SK-N-SH treated with all-trans-retinoic acid at 6 μM for 48 hours (cell line): ENCODE measurements around the gene FXYD6.

Experiments
- ATAC-seq: fragments of 200-7000 bp; cut with Tn5 transposase; 3 replicates; pipeline ENCODE4 v1.9.1; 2020; ENCODE audit warnings: mild to moderate bottlenecking, moderate library complexity
- ARNTL ChIP-seq: fragments of 450-650 bp; formaldehyde crosslinking; IDR thresholded peaks from 2 replicates; pipeline ENCODE4 v1.5.0; 2020; ENCODE audit warnings: low read depth, mild to moderate bottlenecking, moderate library complexity, borderline replicate concordance
- BACH2 ChIP-seq: fragments of 250-450 bp; sonication (Bioruptor Pico); IDR thresholded peaks from 2 replicates; pipeline ENCODE4 v1.9.0; 2021; ENCODE audit warnings: mild to moderate bottlenecking, borderline replicate concordance
- CREB5 ChIP-seq: fragments of 250-450 bp; sonication (Bioruptor Pico); IDR thresholded peaks from 2 replicates; pipeline ENCODE4 v1.5.1; 2020; ENCODE audit warnings: low read depth, mild to moderate bottlenecking, moderate library complexity
- CSDC2 ChIP-seq: fragments of 250-450 bp; sonication (Bioruptor Pico); IDR thresholded peaks from 2 replicates; pipeline ENCODE4 v1.5.0; 2020; ENCODE audit warnings: mild to moderate bottlenecking, moderate library complexity
- ESRRG ChIP-seq: fragments of 250-450 bp; sonication (Bioruptor Pico); IDR thresholded peaks from 2 replicates; pipeline ENCODE4 v1.6.1; 2021; ENCODE audit warnings: mild to moderate bottlenecking
- GLIS3 ChIP-seq: fragments of 250-450 bp; sonication (Bioruptor Pico); IDR thresholded peaks from 2 replicates; pipeline ENCODE4 v1.5.0; 2020; ENCODE audit warnings: mild to moderate bottlenecking, moderate library complexity
- OSR1 ChIP-seq: fragments of 250-450 bp; sonication (Bioruptor Pico); IDR thresholded peaks from 2 replicates; pipeline ENCODE4 v1.8.0; 2022; ENCODE audit warnings: moderate library complexity, mild to moderate bottlenecking, inconsistent platforms
- PATZ1 ChIP-seq: fragments of 250-450 bp; sonication (Bioruptor Pico); IDR thresholded peaks from 2 replicates; pipeline ENCODE4 v1.8.0; 2020; ENCODE audit warnings: mild to moderate bottlenecking, moderate library complexity, borderline replicate concordance
- POU6F1 ChIP-seq: fragments of 250-450 bp; sonication (Bioruptor Pico); IDR thresholded peaks from 2 replicates; pipeline ENCODE4 v1.8.0; 2021; ENCODE audit warnings: low read depth, mild to moderate bottlenecking, moderate library complexity, borderline replicate concordance
- PPARA ChIP-seq: fragments of 250-450 bp; sonication (Bioruptor Pico); IDR thresholded peaks from 2 replicates; pipeline ENCODE4 v1.5.0; 2020; ENCODE audit warnings: mild to moderate bottlenecking, borderline replicate concordance
- RARB ChIP-seq: fragments of 250-450 bp; sonication (Bioruptor Pico); IDR thresholded peaks from 2 replicates; pipeline ENCODE4 v1.8.0; 2021; ENCODE audit warnings: mild to moderate bottlenecking, moderate library complexity
- SNAI2 ChIP-seq: fragments of 250-450 bp; sonication (Bioruptor Pico); IDR thresholded peaks from 2 replicates; pipeline ENCODE4 v1.5.0; 2020; ENCODE audit warnings: mild to moderate bottlenecking, moderate library complexity
- TOX ChIP-seq: fragments of 250-450 bp; sonication (Bioruptor Pico); IDR thresholded peaks from 2 replicates; pipeline ENCODE4 v1.8.0; 2021; ENCODE audit warnings: mild to moderate bottlenecking, moderate library complexity, borderline replicate concordance
- ZFP3 ChIP-seq: fragments of 250-450 bp; sonication (Bioruptor Pico); IDR thresholded peaks from 2 replicates; pipeline ENCODE4 v1.5.0; 2020; ENCODE audit warnings: mild to moderate bottlenecking, moderate library complexity
- ZFP30 ChIP-seq: fragments of 450-650 bp; formaldehyde crosslinking; IDR thresholded peaks from 2 replicates; pipeline ENCODE4 v1.5.0; 2022; ENCODE audit warnings: mild to moderate bottlenecking, moderate library complexity
- ZNF565 ChIP-seq: fragments of 450-650 bp; formaldehyde crosslinking; conservative IDR thresholded peaks from 2 replicates; pipeline ENCODE4 v1.5.0; 2020; ENCODE audit warnings: low read depth, mild to moderate bottlenecking, moderate library complexity
- ZNF70 ChIP-seq: fragments of 450-650 bp; formaldehyde crosslinking; IDR thresholded peaks from 2 replicates; pipeline ENCODE4 v1.5.0; 2020; ENCODE audit warnings: mild to moderate bottlenecking, moderate library complexity
- TF ChIP-seq, protein P1 (sequence below): fragments of 250-450 bp; sonication (Bioruptor Pico); IDR thresholded peaks from 2 replicates; pipeline ENCODE4 v1.5.0; 2020; ENCODE audit warnings: mild to moderate bottlenecking, moderate library complexity
- TF ChIP-seq, protein P2 (sequence below): fragments of 250-450 bp; sonication (Bioruptor Pico); IDR thresholded peaks from 2 replicates; pipeline ENCODE4 v1.5.1; 2021; ENCODE audit warnings: mild to moderate bottlenecking, moderate library complexity

The FXYD6 gene

GRCh38 chr11:117832511-117832910, 43.9 kb downstream of the FXYD6 start:
- ATAC-seq, result no peak
- no peak for TF ChIP-seq GLIS3
- TF ChIP-seq ZNF70 (CRISPR knock-in tag), result no peak
- no peak for TF ChIP-seq PPARA (CRISPR knock-in tag)
- TF ChIP-seq CREB5, result no peak
- TF ChIP-seq CSDC2, result no peak
- TF ChIP-seq ZFP30, result no peak
- no peak for TF ChIP-seq ZFP3 (CRISPR knock-in tag)
- TF ChIP-seq TOX, result no peak
- no peak for TF ChIP-seq POU6F1 (CRISPR knock-in tag)
- TF ChIP-seq BACH2 (CRISPR knock-in tag), result no peak
- TF ChIP-seq, protein P1, sequence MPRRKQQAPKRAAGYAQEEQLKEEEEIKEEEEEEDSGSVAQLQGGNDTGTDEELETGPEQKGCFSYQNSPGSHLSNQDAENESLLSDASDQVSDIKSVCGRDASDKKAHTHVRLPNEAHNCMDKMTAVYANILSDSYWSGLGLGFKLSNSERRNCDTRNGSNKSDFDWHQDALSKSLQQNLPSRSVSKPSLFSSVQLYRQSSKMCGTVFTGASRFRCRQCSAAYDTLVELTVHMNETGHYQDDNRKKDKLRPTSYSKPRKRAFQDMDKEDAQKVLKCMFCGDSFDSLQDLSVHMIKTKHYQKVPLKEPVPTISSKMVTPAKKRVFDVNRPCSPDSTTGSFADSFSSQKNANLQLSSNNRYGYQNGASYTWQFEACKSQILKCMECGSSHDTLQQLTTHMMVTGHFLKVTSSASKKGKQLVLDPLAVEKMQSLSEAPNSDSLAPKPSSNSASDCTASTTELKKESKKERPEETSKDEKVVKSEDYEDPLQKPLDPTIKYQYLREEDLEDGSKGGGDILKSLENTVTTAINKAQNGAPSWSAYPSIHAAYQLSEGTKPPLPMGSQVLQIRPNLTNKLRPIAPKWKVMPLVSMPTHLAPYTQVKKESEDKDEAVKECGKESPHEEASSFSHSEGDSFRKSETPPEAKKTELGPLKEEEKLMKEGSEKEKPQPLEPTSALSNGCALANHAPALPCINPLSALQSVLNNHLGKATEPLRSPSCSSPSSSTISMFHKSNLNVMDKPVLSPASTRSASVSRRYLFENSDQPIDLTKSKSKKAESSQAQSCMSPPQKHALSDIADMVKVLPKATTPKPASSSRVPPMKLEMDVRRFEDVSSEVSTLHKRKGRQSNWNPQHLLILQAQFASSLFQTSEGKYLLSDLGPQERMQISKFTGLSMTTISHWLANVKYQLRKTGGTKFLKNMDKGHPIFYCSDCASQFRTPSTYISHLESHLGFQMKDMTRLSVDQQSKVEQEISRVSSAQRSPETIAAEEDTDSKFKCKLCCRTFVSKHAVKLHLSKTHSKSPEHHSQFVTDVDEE (CRISPR knock-in tag), result no peak

- TF ChIP-seq GLIS3, result no peak
- TF ChIP-seq, protein P1 (CRISPR knock-in tag), result no peak
- TF ChIP-seq BACH2 (CRISPR knock-in tag), result no peak
- TF ChIP-seq RARB, result no peak
- no peak for TF ChIP-seq ZNF70 (CRISPR knock-in tag)
- TF ChIP-seq ZFP3 (CRISPR knock-in tag), result no peak
- no peak for TF ChIP-seq CSDC2
- no peak for TF ChIP-seq CREB5
- no peak for TF ChIP-seq PATZ1 (CRISPR knock-in tag)
- ATAC-seq, result no peak
Measured at GRCh38 chr11:117831661-117832415, 44.6 kb downstream of the FXYD6 start.

DNA sequence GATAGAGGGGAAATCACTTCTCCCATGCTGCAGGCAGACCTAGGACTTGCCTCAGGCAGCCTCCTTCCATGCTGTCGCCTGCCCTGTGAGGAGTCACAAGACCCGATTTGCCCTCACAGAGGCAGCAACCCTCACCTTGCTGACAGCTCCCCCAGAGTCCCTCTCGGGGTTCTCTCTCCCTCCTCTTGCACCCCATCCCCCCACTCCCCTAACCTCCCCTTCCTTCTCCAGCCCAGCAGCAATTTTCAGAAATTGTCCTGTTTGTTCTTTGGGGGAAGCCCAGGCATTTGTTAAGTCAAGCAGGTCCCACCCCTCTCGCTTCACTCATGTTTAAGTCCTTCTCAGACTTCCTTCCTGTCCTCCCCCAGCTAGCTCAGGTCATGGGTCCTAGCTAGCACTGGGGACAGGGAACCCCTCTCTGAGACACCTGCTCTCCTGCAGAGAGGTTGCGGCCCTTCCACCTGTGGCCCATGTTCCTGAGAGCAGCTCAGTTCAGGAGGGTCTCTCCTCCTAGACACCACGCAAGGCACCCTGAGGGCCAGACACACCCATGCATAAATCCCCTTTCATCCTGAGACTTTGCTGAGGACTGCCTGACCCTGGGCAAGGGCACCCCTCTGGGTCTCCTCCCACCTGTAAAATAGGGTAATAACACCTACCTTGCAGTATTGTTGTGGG, 45.6 kb downstream of the FXYD6 start:
- TF ChIP-seq ARNTL (CRISPR knock-in tag), result no peak
- TF ChIP-seq, protein P2, sequence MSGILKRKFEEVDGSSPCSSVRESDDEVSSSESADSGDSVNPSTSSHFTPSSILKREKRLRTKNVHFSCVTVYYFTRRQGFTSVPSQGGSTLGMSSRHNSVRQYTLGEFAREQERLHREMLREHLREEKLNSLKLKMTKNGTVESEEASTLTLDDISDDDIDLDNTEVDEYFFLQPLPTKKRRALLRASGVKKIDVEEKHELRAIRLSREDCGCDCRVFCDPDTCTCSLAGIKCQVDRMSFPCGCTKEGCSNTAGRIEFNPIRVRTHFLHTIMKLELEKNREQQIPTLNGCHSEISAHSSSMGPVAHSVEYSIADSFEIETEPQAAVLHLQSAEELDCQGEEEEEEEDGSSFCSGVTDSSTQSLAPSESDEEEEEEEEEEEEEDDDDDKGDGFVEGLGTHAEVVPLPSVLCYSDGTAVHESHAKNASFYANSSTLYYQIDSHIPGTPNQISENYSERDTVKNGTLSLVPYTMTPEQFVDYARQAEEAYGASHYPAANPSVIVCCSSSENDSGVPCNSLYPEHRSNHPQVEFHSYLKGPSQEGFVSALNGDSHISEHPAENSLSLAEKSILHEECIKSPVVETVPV (CRISPR knock-in tag), result no peak
- no peak for TF ChIP-seq OSR1
- no peak for TF ChIP-seq SNAI2 (CRISPR knock-in tag)
- TF ChIP-seq, protein P1 (CRISPR knock-in tag), result no peak
- no peak for TF ChIP-seq ESRRG (CRISPR knock-in tag)
- no peak for TF ChIP-seq RARB
- TF ChIP-seq ZFP30, result no peak
- no peak for TF ChIP-seq ZNF565 (CRISPR knock-in tag)
- no peak for ATAC-seq
